GM12873 (cell line): Measurements from ENCODE around the gene ERICH4.

Source experiments
- TF ChIP-seq, protein P1 (sequence below): IDR thresholded peaks from 2 replicates; pipeline ENCODE4 v1.5.1; 2012; ENCODE audit warnings: low read depth, mild to moderate bottlenecking, moderate library complexity, low read length, control low read depth; ENCODE audit not compliant: insufficient read depth; ENCODE audit errors: missing control alignments

Gene ERICH4

GRCh38 chr19:41415154-41415571 lies 27.8 kb upstream of the ERICH4 start:
- TF ChIP-seq, protein P1, sequence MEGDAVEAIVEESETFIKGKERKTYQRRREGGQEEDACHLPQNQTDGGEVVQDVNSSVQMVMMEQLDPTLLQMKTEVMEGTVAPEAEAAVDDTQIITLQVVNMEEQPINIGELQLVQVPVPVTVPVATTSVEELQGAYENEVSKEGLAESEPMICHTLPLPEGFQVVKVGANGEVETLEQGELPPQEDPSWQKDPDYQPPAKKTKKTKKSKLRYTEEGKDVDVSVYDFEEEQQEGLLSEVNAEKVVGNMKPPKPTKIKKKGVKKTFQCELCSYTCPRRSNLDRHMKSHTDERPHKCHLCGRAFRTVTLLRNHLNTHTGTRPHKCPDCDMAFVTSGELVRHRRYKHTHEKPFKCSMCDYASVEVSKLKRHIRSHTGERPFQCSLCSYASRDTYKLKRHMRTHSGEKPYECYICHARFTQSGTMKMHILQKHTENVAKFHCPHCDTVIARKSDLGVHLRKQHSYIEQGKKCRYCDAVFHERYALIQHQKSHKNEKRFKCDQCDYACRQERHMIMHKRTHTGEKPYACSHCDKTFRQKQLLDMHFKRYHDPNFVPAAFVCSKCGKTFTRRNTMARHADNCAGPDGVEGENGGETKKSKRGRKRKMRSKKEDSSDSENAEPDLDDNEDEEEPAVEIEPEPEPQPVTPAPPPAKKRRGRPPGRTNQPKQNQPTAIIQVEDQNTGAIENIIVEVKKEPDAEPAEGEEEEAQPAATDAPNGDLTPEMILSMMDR, result no peak

DNA sequence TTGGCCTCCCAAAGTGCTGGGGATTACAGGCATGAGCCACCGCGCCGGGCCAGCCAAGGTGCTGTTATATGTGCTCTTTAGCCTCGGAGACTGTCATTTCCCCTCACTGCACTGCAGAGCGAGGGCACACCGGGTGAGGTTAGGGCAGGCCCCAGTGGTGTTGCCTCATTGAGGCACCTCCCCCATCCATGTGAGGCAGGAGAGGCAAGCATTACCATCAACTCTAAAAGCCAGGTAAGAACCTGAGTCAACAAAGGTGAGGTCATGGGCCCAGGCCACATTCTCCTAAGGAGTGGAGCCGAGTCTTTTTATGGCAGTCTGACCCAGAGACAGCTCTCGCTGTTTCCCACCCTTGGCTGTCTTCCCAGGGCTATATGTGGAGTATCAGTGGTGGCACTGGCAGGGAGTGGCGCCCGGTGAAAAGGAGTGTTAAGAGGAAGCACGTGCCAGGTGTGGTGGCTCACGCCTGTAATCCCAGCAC lies 26.7 kb upstream of the ERICH4 start:
- TF ChIP-seq, protein P1, result no peak

- TF ChIP-seq, protein P1, result no peak
These were observed 22.7 kb upstream of the ERICH4 start for GRCh38 chr19:41420101-41420880.

- TF ChIP-seq, protein P1, result no peak
These were observed 21.6 kb upstream of the ERICH4 start for GRCh38 chr19:41421314-41421713.

GRCh38 chr19:41421973-41422372 lies 21.0 kb upstream of the ERICH4 start:
- TF ChIP-seq, protein P1, result no peak

DNA sequence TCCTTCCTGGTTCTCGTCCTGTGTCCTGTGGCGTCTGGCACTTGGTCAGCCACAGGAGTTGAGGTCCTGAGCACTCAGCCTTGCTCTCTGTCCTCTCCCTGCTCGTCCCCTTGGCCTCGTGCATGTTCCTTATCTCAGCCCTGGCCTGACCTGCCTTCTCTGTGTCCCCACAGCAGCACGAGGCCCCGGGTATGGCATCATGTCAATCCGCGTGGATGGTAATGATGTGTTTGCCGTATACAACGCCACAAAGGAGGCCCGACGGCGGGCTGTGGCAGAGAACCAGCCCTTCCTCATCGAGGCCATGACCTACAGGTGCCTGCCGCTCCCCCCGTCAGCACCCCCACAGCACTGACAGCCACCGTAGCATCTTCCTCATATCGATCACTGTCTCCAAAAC lies 20.5 kb upstream of the ERICH4 start:
- TF ChIP-seq, protein P1, result no peak

DNA sequence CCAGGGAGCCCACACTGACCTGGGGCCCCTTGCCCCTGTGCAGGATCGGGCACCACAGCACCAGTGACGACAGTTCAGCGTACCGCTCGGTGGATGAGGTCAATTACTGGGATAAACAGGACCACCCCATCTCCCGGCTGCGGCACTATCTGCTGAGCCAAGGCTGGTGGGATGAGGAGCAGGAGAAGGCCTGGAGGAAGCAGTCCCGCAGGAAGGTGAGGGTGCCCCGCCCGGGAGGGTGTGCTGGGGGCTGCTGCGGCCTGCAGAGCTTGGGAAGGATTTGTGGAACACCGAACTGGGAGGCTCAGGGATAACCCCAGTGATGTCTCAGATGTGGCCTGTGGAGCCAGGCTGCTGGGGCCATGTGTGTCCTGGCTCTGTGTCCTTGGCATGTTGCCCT lies 20.0 kb upstream of the ERICH4 start:
- TF ChIP-seq, protein P1, result no peak
